ENCODE measurements around the gene IER2. TPM values are rescaled to one million over a fixed set of nuclear protein-coding genes. Genes with fewer than 3 reads are reported as not detected.

Gene IER2
- total RNA-seq, 1 donor from 2014 or later = 13.7 TPM

GRCh38 chr19:13169769-13170168 is 19.6 kb downstream of the IER2 start:
- H3K4me1 Mint-ChIP-seq = peaks cover 26% of the 10 kb centered on the region
- H3K9me3 ChIP-seq (ENCODE audit: low read depth) = no peaks in the 10 kb centered on the region
- no peak overlapping the region for H3K4me2 ChIP-seq
- no peaks in the 10 kb centered on the region for H3K27me3 ChIP-seq
- H3K4me3 Mint-ChIP-seq = no peak overlapping the region
- H3K9ac ChIP-seq = no peak overlapping the region
- no peaks in the 10 kb centered on the region for H3K36me3 ChIP-seq
- H3K27ac ChIP-seq = no peak overlapping the region
- TF ChIP-seq CTCF (IDR thresholded peaks at IDR 0.05) (no peak), EZH2 (IDR thresholded peaks at IDR 0.05) (no peak), EZH2phosphoT487 (IDR thresholded peaks at IDR 0.05) (no peak)
- peaks cover 15% of the 10 kb centered on the region for H3K4me1 ChIP-seq
- H2AFZ ChIP-seq (replicated peaks) = no peak overlapping the region
- peaks cover 13% of the 10 kb centered on the region for H3K27me3 Mint-ChIP-seq (ENCODE audit: insufficient read depth, low read depth)
- no peaks in the 10 kb centered on the region for H4K20me1 ChIP-seq (ENCODE audit: low read depth)
- DNase-seq (ENCODE audit: low spot score) = no peak
- H3K9me3 Mint-ChIP-seq = no peaks in the 10 kb centered on the region
- no peaks in the 10 kb centered on the region for H3K79me2 ChIP-seq (ENCODE audit: low read depth)
- no peaks in the 10 kb centered on the region for H3K36me3 Mint-ChIP-seq
- no peak overlapping the region for H3K27ac Mint-ChIP-seq
- H3F3A ChIP-seq (ENCODE audit: low read depth) = peaks cover 24% of the 10 kb centered on the region
- H3K4me3 ChIP-seq = no peak overlapping the region

GRCh38 chr19:13171146-13171545 is 20.9 kb downstream of the IER2 start:
- peaks cover 18% of the 10 kb centered on the region for H3K4me1 Mint-ChIP-seq
- peaks cover 7% of the 10 kb centered on the region for H3K4me1 ChIP-seq
- peaks cover 10% of the 10 kb centered on the region for H3F3A ChIP-seq (ENCODE audit: low read depth)
- no peak overlapping the region for H3K4me3 ChIP-seq
- H3K27me3 Mint-ChIP-seq (ENCODE audit: insufficient read depth, low read depth) = peaks cover 13% of the 10 kb centered on the region
- TF ChIP-seq EZH2 (IDR thresholded peaks at IDR 0.05) = no peak
- TF ChIP-seq CTCF (IDR thresholded peaks at IDR 0.05) = no peak
- no peaks in the 10 kb centered on the region for H3K36me3 ChIP-seq
- H3K9me3 ChIP-seq (ENCODE audit: low read depth) = no peaks in the 10 kb centered on the region
- H2AFZ ChIP-seq (replicated peaks) = no peak overlapping the region
- no peaks in the 10 kb centered on the region for H3K36me3 Mint-ChIP-seq
- no peak overlapping the region for H3K4me3 Mint-ChIP-seq
- DNase-seq (ENCODE audit: low spot score) = no peak
- H3K4me2 ChIP-seq = no peak overlapping the region
- H3K9ac ChIP-seq = no peak overlapping the region
- H3K27ac Mint-ChIP-seq = no peak overlapping the region
- H3K27me3 ChIP-seq = no peaks in the 10 kb centered on the region
- H3K27ac ChIP-seq = no peak overlapping the region
- H3K79me2 ChIP-seq (ENCODE audit: low read depth) = no peaks in the 10 kb centered on the region
- H3K9me3 Mint-ChIP-seq = no peaks in the 10 kb centered on the region
- no peaks in the 10 kb centered on the region for H4K20me1 ChIP-seq (ENCODE audit: low read depth)

- Mint-ChIP-seq H3K4me3 (peak overlapping the region; percentile 33), H3K27ac (no peak overlapping the region), H3K9me3 (no peaks in the 10 kb centered on the region), H3K27me3 (ENCODE audit: insufficient read depth, low read depth) (peaks cover 11% of the 10 kb centered on the region), H3K36me3 (no peaks in the 10 kb centered on the region), H3K4me1 (peaks cover 10% of the 10 kb centered on the region)
- Histone ChIP-seq H2AFZ (replicated peaks) (no peak overlapping the region), H3K9me3 (ENCODE audit: low read depth) (no peaks in the 10 kb centered on the region), H3K4me1 (no peaks in the 10 kb centered on the region), H3K4me3 (no peak overlapping the region), H3K27me3 (no peaks in the 10 kb centered on the region), H3K4me2 (no peak overlapping the region), H4K20me1 (ENCODE audit: low read depth) (no peaks in the 10 kb centered on the region), H3K36me3 (no peaks in the 10 kb centered on the region), H3K79me2 (ENCODE audit: low read depth) (no peaks in the 10 kb centered on the region), H3K9ac (no peak overlapping the region), H3F3A (ENCODE audit: low read depth) (no peaks in the 10 kb centered on the region), H3K27ac (no peak overlapping the region)
- TF ChIP-seq CTCF (IDR thresholded peaks at IDR 0.05) (no peak), EZH2phosphoT487 (IDR thresholded peaks at IDR 0.05) (no peak), EZH2 (IDR thresholded peaks at IDR 0.05) (no peak)
- DNase-seq (ENCODE audit: low spot score) = no peak
Measured at GRCh38 chr19:13172346-13173138, 22.3 kb downstream of the IER2 start.
